Panc1 (cell line): Measurements from ENCODE around the gene HTR4. TPM values are rescaled to one million over a fixed set of nuclear protein-coding genes. Genes with fewer than 3 reads are reported as not detected.

ENCODE experiments used
- ATAC-seq: fragments of 200-7000 bp; cut with Tn5 transposase; 2 replicates; pipeline ENCODE4 v1.9.1; 2020; ENCODE audit warnings: mild to moderate bottlenecking, moderate library complexity
- BruUV-seq: library from RNA; stranded (reverse); fragments of 400-500 nt; replicated peaks from 2 replicates; lab custom pipeline; 2021; lab: Mats Ljungman, UMichigan
- CTCF ChIA-PET: fragments of 300-600 bp; sonication (Branson Sonifier 250); formaldehyde crosslinking; loops from one replicate; lab custom pipeline; 2022; ENCODE audit warnings: antibody characterized with exemption; lab: Charles Lee
- POLR2A ChIA-PET: fragments of 300-600 bp; sonication (Branson Sonifier 250); formaldehyde crosslinking; loops from one replicate; lab custom pipeline; 2022; ENCODE audit warnings: antibody characterized with exemption; lab: Charles Lee
- DNase-seq: peaks from one replicate; pipeline ENCODE4 v3.0.0-alpha.2; 2010; ENCODE audit warnings: low read depth, low spot score
- H3K27ac ChIP-seq: 2 replicates; pipeline ENCODE4 v1.5.1; 2011; ENCODE audit warnings: mild to moderate bottlenecking, low read length, inconsistent platforms
- H3K27me3 ChIP-seq: fragments of 200-500 bp; sonication (Bioruptor generic); 2 replicates; pipeline ENCODE4 v1.6.0; 2014; ENCODE audit warnings: low read length, inconsistent platforms; ENCODE audit not compliant: control insufficient read depth, insufficient read depth
- H3K36me3 ChIP-seq: fragments of 200-500 bp; sonication (Bioruptor generic); 2 replicates; pipeline ENCODE4 v1.5.1; 2014; ENCODE audit warnings: inconsistent platforms, mild to moderate bottlenecking, low read length, moderate library complexity; ENCODE audit not compliant: control insufficient read depth, insufficient read depth
- H3K4me1 ChIP-seq: 2 replicates; pipeline ENCODE4 v1.5.1; 2011; ENCODE audit warnings: inconsistent platforms, mild to moderate bottlenecking, low read length, moderate library complexity; ENCODE audit not compliant: control insufficient read depth, insufficient read depth
- H3K4me3 ChIP-seq, 2 experiments: 2 replicates each; pipeline ENCODE4 v1.5.1; 2011 to 2012; ENCODE audit warnings: low read depth in 2 of 2, low read length in 2 of 2, mild to moderate bottlenecking in 2 of 2, inconsistent platforms in 1 of 2, moderate library complexity in 1 of 2
- H3K9me3 ChIP-seq: fragments of 200-500 bp; sonication (Bioruptor generic); 2 replicates; pipeline ENCODE4 v1.5.1; 2014; ENCODE audit warnings: low read depth, mild to moderate bottlenecking, inconsistent platforms, low read length, moderate library complexity; ENCODE audit not compliant: control insufficient read depth, insufficient read depth
- CTCF ChIP-seq: fragments of 450-650 bp; IDR thresholded peaks from 2 replicates; pipeline ENCODE4 v1.5.1; 2017; ENCODE audit warnings: mild to moderate bottlenecking
- POLR2AphosphoS5 ChIP-seq: IDR thresholded peaks from 2 replicates; pipeline ENCODE4 v1.6.1; 2012; ENCODE audit warnings: mild to moderate bottlenecking, low read depth, low read length, moderate library complexity
- REST ChIP-seq, 2 experiments: IDR thresholded peaks; 2 replicates each; pipeline ENCODE4 v1.6.1; 2011 to 2012; ENCODE audit warnings: low read depth in 2 of 2, control low read depth in 1 of 2, low read length in 1 of 2, mild to moderate bottlenecking in 1 of 2, moderate library complexity in 1 of 2; ENCODE audit not compliant: insufficient read depth in 1 of 2
- SIN3A ChIP-seq: IDR thresholded peaks from 2 replicates; pipeline ENCODE4 v1.6.1; 2012; ENCODE audit warnings: low read depth, mild to moderate bottlenecking, low read length, moderate library complexity, borderline replicate concordance; ENCODE audit not compliant: insufficient read depth
- TCF7L2 ChIP-seq: IDR thresholded peaks from 2 replicates; pipeline ENCODE4 v1.6.1; 2011; ENCODE audit warnings: mild to moderate bottlenecking, low read depth, low read length, inconsistent platforms
- in situ Hi-C: cut with HindIII; loops from 2 replicates; pipeline ENCODE4 v1.10.0; 2016; ENCODE audit warnings: low sequenced_read_pairs, low pct_unique_long_range_greater_than_20kb
- intact Hi-C: fragments of 100-400 bp; cut with micrococcal nuclease; formaldehyde crosslinking; loops from one replicate; pipeline ENCODE4 v1.10.0; 2022; ENCODE audit not compliant: unreplicated experiment
- total RNA-seq: library from RNA; stranded (reverse); gene quantifications from one replicate; pipeline ENCODE4 v1.2.1, GENCODE V29; 2021; ENCODE audit not compliant: unreplicated experiment

Gene HTR4
- total RNA-seq, 1 experiment from 2014 or later: not detected

GRCh38 chr5:148586796-148587195 is 67.5 kb downstream of the HTR4 start:
- ChIA-PET CTCF (no interaction called here), POLR2A (no interaction called here)
- in situ Hi-C loops (no loop called here), intact Hi-C loops (no loop called here)
- TF ChIP-seq POLR2AphosphoS5: no peak
- TF ChIP-seq TCF7L2: no peak
- TF ChIP-seq SIN3A: no peak
- TF ChIP-seq CTCF: no peak
- no peak for TF ChIP-seq REST (IDR thresholded peaks at IDR 0.05; ENCODE audit: insufficient read depth in 1 of 2, low read depth in 2 of 2, low read length in 1 of 2)
- DNase-seq (no peak), ATAC-seq (no peak)
- H3K27ac ChIP-seq: no peak overlapping the region
- H3K4me1 ChIP-seq: no peaks in the 10 kb centered on the region
- no TSS peak for BruUV-seq
- no peak overlapping the region for H3K4me3 ChIP-seq
- no peaks in the 10 kb centered on the region for H3K9me3 ChIP-seq
- H3K27me3 ChIP-seq: no peaks in the 10 kb centered on the region
- H3K36me3 ChIP-seq: no peaks in the 10 kb centered on the region

- DNase-seq (no peak), ATAC-seq (no peak)
- TF ChIP-seq CTCF: peak; percentile 11; the same call in 1 of the 2 replicates
- TF ChIP-seq TCF7L2: no peak
- TF ChIP-seq REST (IDR thresholded peaks at IDR 0.05; ENCODE audit: insufficient read depth in 1 of 2, low read depth in 2 of 2, low read length in 1 of 2): no peak
- Histone ChIP-seq H3K4me1 (no peaks in the 10 kb centered on the region), H3K9me3 (no peaks in the 10 kb centered on the region), H3K27ac (no peak overlapping the region), H3K36me3 (no peaks in the 10 kb centered on the region), H3K27me3 (no peaks in the 10 kb centered on the region), H3K4me3 (no peak overlapping the region)
- intact Hi-C loops (no loop called here), in situ Hi-C loops (no loop called here)
- no TSS peak for BruUV-seq
- CTCF ChIA-PET: no interaction called here
- POLR2A ChIA-PET: no interaction called here
Observed at GRCh38 chr5:148585988-148586387, 68.3 kb downstream of the HTR4 start.
